IPS-NIHi7 (cell line): ENCODE data around the gene MYO5B.

Experiments
- DNase-seq: peaks from one replicate; pipeline ENCODE4 v3.0.0; 2012; ENCODE audit warnings: mixed read lengths; ENCODE audit errors: extremely low spot score

The MYO5B gene

GRCh38 chr18:50188652-50189051 is 6.3 kb downstream of the MYO5B start:
- no peak for DNase-seq

GRCh38 chr18:50187659-50188058 is 7.3 kb downstream of the MYO5B start:
- no peak for DNase-seq

- no peak for DNase-seq
Measured at GRCh38 chr18:50186385-50186784, 8.6 kb downstream of the MYO5B start.

- DNase-seq: no peak
Measured at GRCh38 chr18:50183556-50183955, 11.4 kb downstream of the MYO5B start.

- no peak for DNase-seq
Measured at GRCh38 chr18:50182511-50182910, 12.4 kb downstream of the MYO5B start.

- no peak for DNase-seq
Measured at GRCh38 chr18:50181590-50181989, 13.4 kb downstream of the MYO5B start.

- DNase-seq: no peak
Measured at GRCh38 chr18:50179465-50179864, 15.5 kb downstream of the MYO5B start.

GRCh38 chr18:50177294-50177992 is 17.5 kb downstream of the MYO5B start:
- DNase-seq: no peak

- DNase-seq: no peak
Measured at GRCh38 chr18:50172367-50172766, 22.6 kb downstream of the MYO5B start.

- DNase-seq: no peak
Measured at GRCh38 chr18:50171406-50171805, 23.5 kb downstream of the MYO5B start.

GRCh38 chr18:50170004-50170403 is 24.9 kb downstream of the MYO5B start:
- DNase-seq: no peak

GRCh38 chr18:50169149-50169548 is 25.8 kb downstream of the MYO5B start:
- DNase-seq: no peak

- DNase-seq: no peak
Measured at GRCh38 chr18:50167966-50168365, 27.0 kb downstream of the MYO5B start.

GRCh38 chr18:50166901-50167300 is 28.0 kb downstream of the MYO5B start:
- DNase-seq: no peak

GRCh38 chr18:50163505-50163904 is 31.4 kb downstream of the MYO5B start:
- DNase-seq: no peak

GRCh38 chr18:50162486-50163304 is 32.3 kb downstream of the MYO5B start:
- no peak for DNase-seq

GRCh38 chr18:50161597-50162205 is 33.2 kb downstream of the MYO5B start:
- DNase-seq: no peak

- DNase-seq: no peak
Measured at GRCh38 chr18:50159654-50160046, 35.3 kb downstream of the MYO5B start.

- peak; percentile 21 for DNase-seq
Measured at GRCh38 chr18:50158866-50159653, 35.9 kb downstream of the MYO5B start.

GRCh38 chr18:50155406-50155805 is 39.5 kb downstream of the MYO5B start:
- no peak for DNase-seq

- no peak for DNase-seq
Measured at GRCh38 chr18:50154420-50154819, 40.5 kb downstream of the MYO5B start.

GRCh38 chr18:50152900-50153299 is 42.0 kb downstream of the MYO5B start:
- no peak for DNase-seq
